GM18507 (cell line): ENCODE data around the gene LGALS9B.
"Not testable (repeated sequence)": the region's sequence is repeated elsewhere in the genome, so short reads cannot be mapped to it uniquely, and the experiment has no call there.

Experiments
- DNase-seq: peaks from one replicate; pipeline ENCODE4 v3.0.0; 2011; ENCODE audit warnings: low read depth; ENCODE audit not compliant: insufficient read length; ENCODE audit errors: extremely low spot score
- FAIRE-seq: peaks from 2 replicates; lab custom pipeline; 2011; peaks lifted over from hg19 to GRCh38; lab: Jason Lieb, UNC

LGALS9B gene

DNA sequence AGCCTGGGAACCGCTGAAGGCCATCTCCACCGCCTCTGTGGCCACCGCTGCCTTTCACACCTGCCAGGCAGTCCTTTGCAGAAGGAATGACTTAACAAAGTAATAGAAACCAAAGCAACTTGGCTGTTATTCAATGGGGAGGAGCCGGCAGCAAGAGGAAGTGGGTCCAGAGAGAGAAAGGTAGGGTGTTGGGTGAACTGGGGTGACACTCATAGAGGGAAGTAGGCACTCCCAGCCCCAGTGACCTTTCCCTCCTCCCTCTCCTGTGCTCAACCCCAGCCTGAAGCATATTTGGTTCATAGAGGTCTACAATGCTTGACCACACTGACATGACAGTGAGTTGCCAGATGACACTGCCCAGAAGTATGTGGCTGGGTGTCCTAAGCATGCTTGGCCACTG lies at the start of gene LGALS9B:
Gene LGALS9B (minus strand): TSS at position 93 of the 400 bp plus-strand sequence. CDS start 69 bp downstream, at position 24.
- peak; percentile 80 for FAIRE-seq
- DNase-seq: not testable (repeated sequence)

DNA sequence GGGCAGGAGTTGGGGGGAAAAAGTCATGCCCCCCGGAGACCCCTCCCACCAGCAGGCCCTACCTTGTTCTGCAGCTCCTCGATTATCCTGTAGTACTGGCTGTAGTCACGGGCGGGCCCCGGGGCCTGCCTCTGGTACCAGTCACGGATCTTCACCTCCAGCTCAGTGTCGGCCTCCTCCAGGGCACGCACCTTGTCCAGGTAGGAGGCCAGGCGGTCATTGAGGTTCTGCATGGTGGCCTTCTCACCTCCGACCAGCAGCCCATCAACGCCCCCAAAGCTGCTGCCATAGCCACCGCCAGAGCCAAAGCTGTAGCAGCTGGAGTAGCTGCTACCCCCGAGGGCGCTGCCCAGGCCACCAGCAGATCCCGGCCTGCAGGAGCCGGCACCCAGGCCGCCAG lies 49.6 kb upstream of the LGALS9B start:
- FAIRE-seq, DNase-seq: not testable (repeated sequence)

DNA sequence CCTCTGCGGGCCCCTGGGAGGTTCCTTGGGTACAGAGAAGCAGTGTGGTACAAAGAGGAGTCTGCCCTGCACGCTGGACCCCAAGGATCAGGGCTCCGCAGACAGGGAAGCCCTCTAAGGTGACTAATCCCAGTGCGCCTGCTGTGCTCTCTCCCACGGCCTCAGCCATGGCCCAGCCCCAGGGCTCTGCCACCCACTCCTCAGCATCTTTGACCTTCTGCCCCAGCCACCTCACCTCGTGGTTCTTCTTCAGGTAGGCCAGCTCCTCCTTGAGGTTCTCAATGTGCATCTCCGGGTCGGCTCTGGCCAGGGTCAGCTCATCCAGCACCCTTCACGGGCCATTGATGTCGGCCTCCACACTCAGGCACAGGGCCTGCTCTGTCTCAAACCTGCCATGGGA lies 47.8 kb upstream of the LGALS9B start:
- FAIRE-seq, DNase-seq: not testable (repeated sequence)

DNA sequence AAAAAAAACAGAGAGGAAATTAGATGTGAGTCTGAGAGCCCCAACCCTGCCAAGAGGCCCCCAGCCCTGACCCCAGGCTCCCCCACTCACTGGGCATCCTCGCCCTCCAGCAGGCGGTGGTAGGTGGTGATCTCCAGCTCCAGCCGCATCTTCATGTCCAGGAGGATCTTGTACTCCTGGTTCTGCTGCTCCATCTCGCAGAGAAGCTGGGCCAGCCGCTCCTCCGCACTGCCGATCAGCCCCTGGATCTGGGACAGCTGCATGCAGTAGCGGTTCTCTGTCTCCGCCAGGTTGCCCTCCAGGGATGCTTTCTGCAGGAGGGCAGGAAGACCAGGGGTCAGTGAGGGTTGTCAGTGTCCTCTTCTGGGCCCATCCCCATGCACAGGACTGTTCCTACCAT lies 46.2 kb upstream of the LGALS9B start:
- FAIRE-seq, DNase-seq: not testable (repeated sequence)

DNA sequence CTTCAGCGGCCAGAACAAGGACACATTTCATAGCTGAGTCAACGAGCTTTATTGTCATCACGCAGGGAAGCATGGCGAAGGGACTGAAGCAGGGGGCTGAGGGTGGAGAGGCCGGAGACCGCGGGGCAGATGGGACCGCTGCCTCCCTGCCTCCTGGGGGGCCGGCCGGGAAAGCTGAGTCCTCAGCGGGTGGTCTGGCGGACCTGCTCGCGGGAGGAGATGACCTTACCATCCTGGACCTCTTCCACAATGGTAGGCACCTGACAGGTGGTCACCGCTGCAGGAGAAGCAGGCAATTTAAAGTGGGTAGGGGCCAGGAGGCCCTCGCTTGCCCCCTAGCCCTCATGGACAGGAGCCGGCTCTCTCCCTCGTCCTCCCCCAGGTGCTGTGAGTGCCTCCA lies 45.0 kb upstream of the LGALS9B start:
- not testable (repeated sequence) for FAIRE-seq, DNase-seq

DNA sequence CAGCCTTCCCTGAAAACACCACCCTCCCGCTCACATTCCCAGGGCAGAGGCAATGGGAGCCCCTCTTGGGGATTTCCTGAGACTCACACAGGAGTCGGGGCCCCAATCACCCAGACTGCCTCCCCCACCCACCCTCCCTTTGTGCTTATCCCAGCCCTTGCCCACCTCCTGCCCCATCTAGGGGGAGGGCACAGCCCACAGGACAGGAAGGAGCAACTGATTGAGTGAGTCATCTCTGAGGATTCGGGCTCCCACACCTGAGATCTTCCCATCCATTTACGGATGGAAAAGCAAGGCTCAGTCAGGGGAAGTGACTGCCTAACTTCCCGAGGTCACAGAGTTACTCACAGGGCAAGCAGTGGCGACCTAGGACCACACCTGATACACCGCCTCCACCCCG lies 44.4 kb upstream of the LGALS9B start:
- not testable (repeated sequence) for DNase-seq, FAIRE-seq

DNA sequence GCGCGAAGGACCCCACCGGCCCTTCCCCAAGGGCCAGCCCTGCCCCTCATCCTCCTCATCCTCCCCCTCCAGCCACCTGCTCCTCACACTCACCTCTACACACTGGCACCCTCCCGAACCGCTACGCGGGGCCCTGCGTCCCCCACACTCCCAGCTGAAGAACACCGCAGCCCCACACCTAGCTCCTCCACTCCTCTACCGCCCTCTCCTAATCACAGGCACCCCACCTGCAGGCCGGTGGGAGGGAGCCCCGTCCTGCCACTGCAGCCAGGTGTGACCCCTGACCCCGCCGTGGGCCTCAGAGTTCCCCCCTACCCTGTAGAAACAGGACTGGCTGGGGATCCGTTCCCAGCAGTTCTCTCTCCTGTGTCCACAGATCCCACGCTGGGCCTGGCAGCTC lies 38.0 kb upstream of the LGALS9B start:
- not testable (repeated sequence) for FAIRE-seq

DNA sequence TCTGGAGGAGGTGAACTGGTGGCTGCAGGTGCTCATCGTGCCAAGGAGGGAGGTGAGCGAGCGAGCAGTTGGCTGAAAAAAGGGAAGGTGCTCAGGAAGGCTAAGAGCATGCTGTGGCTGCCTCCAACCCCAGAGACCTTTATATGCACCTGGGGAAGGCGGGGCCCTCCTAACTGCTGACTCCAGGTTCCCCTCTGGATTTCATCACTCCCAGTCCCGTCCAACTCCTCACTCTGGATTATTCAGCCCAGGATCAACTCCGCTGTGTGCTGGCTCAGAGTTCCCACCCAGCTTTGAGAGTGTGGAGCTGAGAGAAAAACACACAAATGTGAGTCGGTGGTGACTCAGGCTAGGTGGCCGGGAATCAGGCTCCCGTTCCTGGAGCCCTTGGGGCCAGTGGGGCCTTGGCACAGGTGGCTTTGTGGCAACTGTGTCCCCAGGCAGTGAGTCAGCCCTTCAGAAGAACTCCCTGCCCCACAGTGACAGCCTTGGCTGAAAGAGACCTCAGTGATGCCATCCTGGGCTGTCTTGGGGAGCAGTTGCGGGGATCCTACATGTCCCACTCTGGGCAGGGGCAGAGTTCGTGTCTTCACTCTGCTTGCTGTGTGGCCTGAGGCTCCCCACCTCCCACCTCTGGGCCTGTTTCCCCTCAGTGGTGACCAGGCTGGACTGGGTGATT lies 37.2 kb upstream of the LGALS9B start:
- FAIRE-seq, DNase-seq: not testable (repeated sequence)

More for the DNA sequence above, 38.0 kb upstream of the LGALS9B start:
- DNase-seq: not testable (repeated sequence)

DNA sequence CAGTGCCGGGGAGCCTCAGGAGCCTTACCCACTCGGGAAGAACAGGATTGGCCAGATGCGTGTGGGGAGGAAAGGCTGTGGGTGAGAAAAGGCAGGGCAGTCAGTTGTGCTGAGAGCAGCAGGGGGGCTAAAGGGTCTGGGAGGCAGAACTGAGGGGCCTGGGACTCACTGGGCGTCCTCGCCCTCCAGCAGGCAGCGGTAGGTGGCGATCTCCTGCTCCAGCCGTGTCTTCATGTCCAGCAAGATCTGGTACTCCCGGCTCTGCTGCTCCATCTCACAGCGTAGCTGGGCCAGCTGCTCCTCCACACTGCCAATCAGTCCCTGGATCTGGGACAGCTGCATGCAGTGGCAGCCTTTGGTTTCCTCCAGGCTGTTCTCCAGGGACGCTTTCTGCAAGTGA lies 34.6 kb upstream of the LGALS9B start:
- not testable (repeated sequence) for FAIRE-seq

DNA sequence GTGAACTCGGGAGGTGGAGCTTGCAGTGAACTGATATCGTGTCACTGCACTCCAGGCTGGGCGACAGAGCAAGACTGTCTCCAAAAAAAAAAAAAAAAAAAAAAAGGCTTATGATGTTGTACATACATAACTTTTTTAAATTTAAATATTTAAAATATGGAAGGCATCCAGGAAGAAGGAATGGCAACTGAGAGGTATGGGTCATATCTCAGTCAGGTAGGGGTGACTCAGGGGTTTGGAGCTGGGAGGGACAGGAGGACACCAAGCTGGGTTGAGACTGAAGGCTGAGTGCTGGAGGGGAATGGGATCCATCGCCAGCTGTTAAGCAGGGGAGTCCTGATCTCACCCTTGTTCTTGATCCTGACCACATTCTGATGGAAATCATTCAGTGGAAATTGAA lies 33.0 kb upstream of the LGALS9B start:
- FAIRE-seq, DNase-seq: not testable (repeated sequence)

More for the DNA sequence above, 34.6 kb upstream of the LGALS9B start:
- not testable (repeated sequence) for DNase-seq

DNA sequence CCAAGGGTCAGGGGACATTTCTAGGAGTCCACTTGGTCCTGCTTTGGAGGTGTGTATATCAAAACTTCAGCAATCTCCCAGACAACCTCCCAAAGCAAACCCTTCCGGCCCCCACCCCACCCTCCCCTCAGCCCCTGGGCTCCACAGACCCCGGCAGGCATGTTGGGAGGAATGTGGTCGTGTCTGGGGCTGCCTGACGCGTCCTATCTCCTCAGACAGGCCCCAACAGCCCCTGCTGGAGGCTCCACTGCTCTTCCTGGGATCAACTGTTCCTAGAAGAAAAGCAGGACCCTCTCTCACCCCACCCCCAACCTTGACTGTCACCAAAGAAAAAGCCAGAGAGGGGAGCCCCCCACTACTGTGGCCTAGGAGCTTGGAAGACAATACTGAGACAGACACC lies 28.1 kb upstream of the LGALS9B start:
- not testable (repeated sequence) for DNase-seq, FAIRE-seq

DNA sequence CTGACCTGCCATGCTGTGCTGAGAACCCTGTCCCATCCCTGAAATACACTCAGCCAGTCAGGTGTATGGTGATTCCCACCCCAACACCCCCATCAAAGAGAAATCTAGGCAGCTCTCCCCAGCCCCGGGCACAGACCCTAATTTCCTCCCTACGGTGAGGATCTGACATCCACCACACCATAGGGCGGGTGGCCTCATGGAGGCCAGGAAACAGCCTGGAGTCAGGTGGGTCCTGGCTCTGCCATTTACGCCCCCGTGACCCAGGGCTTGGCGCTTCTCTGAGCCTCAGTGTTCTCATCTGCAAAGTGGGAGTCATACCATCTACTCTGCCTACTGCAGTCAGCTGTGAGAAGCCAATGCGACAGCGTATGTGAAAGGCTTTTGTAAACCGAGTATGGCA lies 27.4 kb upstream of the LGALS9B start:
- not testable (repeated sequence) for DNase-seq, FAIRE-seq

DNA sequence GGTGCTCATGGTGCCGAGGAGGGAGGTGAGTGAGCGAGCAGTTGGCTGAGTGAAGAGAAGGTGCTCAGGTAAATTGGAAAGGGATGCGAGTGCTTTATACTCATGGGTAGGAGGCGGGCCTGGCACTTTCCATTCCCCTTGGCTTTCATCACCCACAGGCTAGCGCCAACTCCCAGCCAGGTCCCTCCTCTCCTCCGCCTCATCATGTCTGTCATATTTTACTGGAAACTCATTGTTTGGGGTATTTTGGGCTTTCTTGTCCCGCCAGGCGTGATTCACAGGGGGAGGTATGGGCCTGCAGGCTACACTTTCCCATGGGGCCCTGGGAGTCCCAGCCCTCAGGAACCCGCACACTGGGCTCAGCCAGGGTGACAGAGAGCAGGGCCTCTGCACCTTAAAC lies 26.8 kb upstream of the LGALS9B start:
- FAIRE-seq, DNase-seq: not testable (repeated sequence)

DNA sequence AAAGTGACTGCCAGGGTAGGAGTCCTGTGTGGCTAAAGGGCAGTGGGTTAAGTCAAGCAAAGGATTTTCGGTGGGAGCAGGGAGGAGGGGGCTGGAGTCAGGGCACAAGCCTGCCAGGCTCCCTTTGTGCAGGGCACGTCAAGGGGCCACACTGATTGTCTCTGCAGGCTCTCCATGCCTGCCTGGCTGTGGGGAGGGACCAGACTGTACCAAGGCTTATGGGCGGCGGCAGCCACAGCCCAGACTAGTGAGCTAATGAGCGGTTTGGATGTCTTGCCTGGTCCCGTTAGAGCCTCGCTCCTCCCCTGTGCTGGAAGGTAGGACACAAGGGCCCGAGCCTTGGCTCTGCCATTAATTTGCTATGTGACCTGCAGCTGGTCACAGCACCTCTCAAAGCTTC lies 25.6 kb upstream of the LGALS9B start:
- not testable (repeated sequence) for DNase-seq, FAIRE-seq

DNA sequence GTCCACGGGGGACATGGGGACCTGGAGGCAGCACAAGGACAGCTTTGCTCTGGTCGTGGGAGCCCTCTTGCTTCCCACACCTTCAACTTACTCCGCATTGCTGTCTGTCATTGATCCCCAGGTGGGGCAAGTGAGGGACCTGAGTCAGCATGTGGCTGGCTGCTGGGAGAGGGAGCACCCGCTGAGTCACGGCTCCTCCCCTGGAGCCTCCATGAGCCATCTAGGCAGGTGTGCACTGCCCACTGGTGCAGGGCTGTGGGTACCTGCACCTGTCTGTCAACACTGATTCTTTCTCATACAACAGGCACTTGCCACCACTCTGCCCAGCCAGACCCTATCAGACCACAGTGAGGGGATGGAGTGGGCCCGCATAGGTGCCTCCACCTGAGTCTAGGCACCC lies 24.8 kb upstream of the LGALS9B start:
- not testable (repeated sequence) for FAIRE-seq, DNase-seq

DNA sequence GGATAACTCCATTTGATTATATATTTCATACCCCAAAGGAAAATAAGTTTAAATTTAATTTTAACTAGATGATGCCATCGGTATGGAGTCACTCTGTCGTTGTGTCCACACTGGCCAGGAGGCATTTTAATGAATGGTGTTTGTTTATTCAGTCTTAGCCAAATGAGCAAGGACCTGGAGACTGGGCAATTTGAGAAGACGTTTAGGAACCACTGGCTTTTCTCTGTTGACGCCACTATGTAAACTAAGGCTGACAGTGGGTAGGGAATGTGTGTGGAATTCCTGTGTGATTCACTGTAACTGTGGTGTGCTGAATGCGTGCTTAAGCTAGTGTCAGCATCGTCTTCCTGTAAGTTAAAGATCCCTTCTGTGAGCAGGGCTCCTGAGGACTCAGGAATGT lies 17.6 kb upstream of the LGALS9B start:
- not testable (repeated sequence) for DNase-seq, FAIRE-seq

DNA sequence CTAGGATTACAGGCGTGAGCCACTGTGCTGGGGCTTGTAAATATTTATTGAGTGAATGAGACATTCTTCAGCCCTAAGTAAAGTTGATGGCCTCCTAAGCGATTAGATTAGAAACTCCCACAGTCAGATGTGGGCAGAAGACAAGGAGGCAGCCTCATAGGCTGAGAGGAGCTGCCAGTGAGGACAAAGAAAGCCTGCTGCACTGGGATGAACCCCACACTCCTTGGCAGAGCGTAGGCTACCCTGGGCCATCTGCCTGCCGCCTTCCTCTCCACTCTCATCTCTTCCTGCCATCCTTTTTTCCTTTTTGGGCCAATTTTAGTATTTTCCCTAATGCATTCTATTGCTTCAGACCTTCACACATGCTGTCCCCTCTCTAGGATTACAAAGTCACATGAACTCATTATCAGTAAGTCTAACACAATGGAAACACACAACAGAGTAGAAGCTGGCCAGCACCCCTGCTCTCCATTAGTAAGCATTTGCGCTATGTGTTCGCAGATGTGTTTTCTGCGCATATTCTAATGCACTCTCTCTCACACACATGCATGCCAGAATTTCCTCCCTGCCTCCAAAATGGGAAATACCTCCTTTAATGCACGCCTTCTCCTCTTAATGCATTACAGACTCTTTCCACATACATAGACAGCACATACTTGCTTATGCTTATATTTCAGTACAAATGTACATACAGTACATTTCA lies 12.7 kb upstream of the LGALS9B start:
- FAIRE-seq, DNase-seq: not testable (repeated sequence)

DNA sequence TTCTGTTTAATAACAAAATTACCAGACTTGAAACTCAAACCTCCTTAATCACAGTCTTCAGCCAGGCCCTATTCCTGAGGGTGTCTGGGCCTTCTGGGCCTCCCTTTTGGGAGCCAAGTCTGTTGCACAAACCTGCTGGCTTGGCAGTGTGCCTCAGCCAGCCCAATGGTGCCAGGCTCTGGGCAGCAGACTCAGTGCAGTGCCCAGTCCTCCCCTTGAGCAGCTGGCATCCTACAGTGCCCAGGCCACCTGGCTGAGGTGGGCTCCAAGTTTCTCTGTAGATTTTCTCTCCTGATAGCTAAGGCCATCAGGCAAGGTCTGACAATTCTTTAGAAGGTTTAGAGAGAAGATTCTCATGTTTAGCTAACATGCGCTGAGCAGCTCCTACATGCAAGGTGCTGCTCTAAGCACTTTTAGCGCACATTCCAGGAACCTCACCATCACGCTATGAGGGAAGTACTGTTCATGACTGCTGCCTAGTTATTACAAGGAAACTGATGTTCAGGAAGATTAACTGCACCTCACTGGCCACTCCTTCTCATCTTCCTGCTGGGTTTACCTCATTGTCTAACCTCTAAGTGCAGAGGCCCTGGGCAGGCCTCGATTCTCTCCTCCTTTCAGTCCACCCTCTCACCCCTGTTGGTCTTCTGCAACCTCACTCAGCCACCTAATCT lies 10.2 kb upstream of the LGALS9B start:
- FAIRE-seq: peak; percentile 53
- not testable (repeated sequence) for DNase-seq

DNA sequence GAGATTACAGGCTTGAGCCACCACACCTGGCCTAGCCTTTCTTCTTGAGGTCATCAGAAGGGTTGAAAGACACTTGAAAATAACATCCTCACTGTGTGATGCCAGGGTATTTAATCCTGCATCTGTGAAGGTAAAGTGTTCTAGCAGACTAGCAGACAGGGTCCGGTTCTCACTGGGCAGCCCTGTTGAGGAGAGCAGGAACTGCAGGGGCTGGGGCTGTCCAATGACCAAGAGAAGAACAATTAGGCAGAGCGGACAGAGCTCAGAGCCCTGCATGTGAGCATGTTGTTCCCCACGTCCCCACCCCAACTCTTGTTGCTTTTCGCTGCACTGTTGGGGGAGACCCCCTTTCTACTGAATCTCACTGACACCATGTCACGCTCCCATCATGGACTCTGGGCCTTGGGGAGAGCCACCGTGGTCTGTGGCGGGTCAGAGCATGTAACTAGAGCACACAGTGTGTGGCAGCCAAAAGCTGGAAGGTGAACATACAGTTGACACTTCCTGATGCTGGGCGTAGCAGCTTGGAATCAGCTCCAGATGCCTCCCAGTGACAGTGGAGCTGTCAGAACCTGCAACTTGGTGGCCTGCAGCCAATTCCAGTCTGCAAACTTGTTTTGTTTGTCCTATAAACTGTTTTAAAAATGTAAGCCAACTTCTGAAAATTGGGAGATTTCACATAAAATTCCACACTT lies 7.9 kb upstream of the LGALS9B start:
- FAIRE-seq, DNase-seq: not testable (repeated sequence)
